ENCODE data around the gene ARF6. TPM values are rescaled to one million over a fixed set of nuclear protein-coding genes. Genes with fewer than 3 reads are reported as not detected.
"Not testable (repeated sequence)": the region's sequence is repeated elsewhere in the genome, so short reads cannot be mapped to it uniquely, and the experiment has no call there.

The ARF6 gene
- total RNA-seq, 1 donor from 2014 or later, result 25.1 TPM

GRCh38 chr14:49897414-49897813 is 4.5 kb downstream of the ARF6 start:
- ATAC-seq (no peak), DNase-seq (ENCODE audit: missing footprints) (no peak)
- intact Hi-C loops (cut with DNase I), result no loop called here

- DNase-seq (ENCODE audit: missing footprints) (no peak), ATAC-seq (no peak)
- intact Hi-C loops (cut with DNase I), result no loop called here
Observed at GRCh38 chr14:49897965-49898364, 5.1 kb downstream of the ARF6 start.

GRCh38 chr14:49898485-49898884 is 5.6 kb downstream of the ARF6 start:
- intact Hi-C loops (cut with DNase I), result no loop called here
- no peak for ATAC-seq

GRCh38 chr14:49900973-49901372 is 8.1 kb downstream of the ARF6 start:
- intact Hi-C loops (cut with DNase I), result no loop called here

More at GRCh38 chr14:49898485-49898884, 5.6 kb downstream of the ARF6 start:
- no peak for DNase-seq (ENCODE audit: missing footprints)

GRCh38 chr14:49902679-49903246 is 9.9 kb downstream of the ARF6 start:
- intact Hi-C loops (cut with DNase I); DNase-seq (ENCODE audit: missing footprints); ATAC-seq: not testable (repeated sequence)

More at GRCh38 chr14:49900973-49901372, 8.1 kb downstream of the ARF6 start:
- DNase-seq (ENCODE audit: missing footprints) (no peak), ATAC-seq (no peak)

- no peak for DNase-seq (ENCODE audit: missing footprints)
- no peak for ATAC-seq
- intact Hi-C loops (cut with DNase I), result no loop called here
Observed at GRCh38 chr14:49904270-49904669, 11.4 kb downstream of the ARF6 start.

GRCh38 chr14:49905989-49906388 is 13.1 kb downstream of the ARF6 start:
- ATAC-seq (no peak), DNase-seq (ENCODE audit: missing footprints) (no peak)
- intact Hi-C loops (cut with DNase I), result no loop called here

GRCh38 chr14:49907186-49907585 is 14.3 kb downstream of the ARF6 start:
- no peak for DNase-seq (ENCODE audit: missing footprints)
- intact Hi-C loops (cut with DNase I), result no loop called here
- ATAC-seq, result no peak

GRCh38 chr14:49908433-49908782 is 15.5 kb downstream of the ARF6 start:
- ATAC-seq, result no peak
- DNase-seq (ENCODE audit: missing footprints), result no peak
- intact Hi-C loops (cut with DNase I), result no loop called here

- no peak for DNase-seq (ENCODE audit: missing footprints)
- intact Hi-C loops (cut with DNase I), result no loop called here
Observed at GRCh38 chr14:49909016-49909415, 16.1 kb downstream of the ARF6 start.

GRCh38 chr14:49915085-49915484 is 22.2 kb downstream of the ARF6 start:
- intact Hi-C loops (cut with DNase I), result no loop called here
- no peak for ATAC-seq

More at GRCh38 chr14:49909016-49909415, 16.1 kb downstream of the ARF6 start:
- no peak for ATAC-seq

GRCh38 chr14:49918706-49919105 is 25.8 kb downstream of the ARF6 start:
- intact Hi-C loops (cut with DNase I), result no loop called here
- no peak for DNase-seq (ENCODE audit: missing footprints)
- no peak for ATAC-seq

More at GRCh38 chr14:49915085-49915484, 22.2 kb downstream of the ARF6 start:
- no peak for DNase-seq (ENCODE audit: missing footprints)

- intact Hi-C loops (cut with DNase I), result no loop called here
- DNase-seq (ENCODE audit: missing footprints) (no peak), ATAC-seq (no peak)
Observed at GRCh38 chr14:49919825-49920659, 27.2 kb downstream of the ARF6 start.

GRCh38 chr14:49920935-49921334 is 28.1 kb downstream of the ARF6 start:
- ATAC-seq, result no peak
- no peak for DNase-seq (ENCODE audit: missing footprints)
- intact Hi-C loops (cut with DNase I), result no loop called here

GRCh38 chr14:49921401-49921800 is 28.5 kb downstream of the ARF6 start:
- ATAC-seq, result no peak
- intact Hi-C loops (cut with DNase I), result no loop called here

GRCh38 chr14:49923442-49923841 is 30.6 kb downstream of the ARF6 start:
- no peak for DNase-seq (ENCODE audit: missing footprints)
- ATAC-seq, result no peak
- intact Hi-C loops (cut with DNase I), result no loop called here

More at GRCh38 chr14:49921401-49921800, 28.5 kb downstream of the ARF6 start:
- no peak for DNase-seq (ENCODE audit: missing footprints)

GRCh38 chr14:49923881-49924280 is 31.0 kb downstream of the ARF6 start:
- ATAC-seq (no peak), DNase-seq (ENCODE audit: missing footprints) (no peak)
- intact Hi-C loops (cut with DNase I), result no loop called here

GRCh38 chr14:49924852-49925251 is 32.0 kb downstream of the ARF6 start:
- DNase-seq (ENCODE audit: missing footprints), result no peak
- ATAC-seq, result no peak
- intact Hi-C loops (cut with DNase I), result no loop called here

- DNase-seq (ENCODE audit: missing footprints) (no peak), ATAC-seq (no peak)
- intact Hi-C loops (cut with DNase I), result no loop called here
Observed at GRCh38 chr14:49926803-49927202, 33.9 kb downstream of the ARF6 start.

- intact Hi-C loops (cut with DNase I), result no loop called here
- no peak for DNase-seq (ENCODE audit: missing footprints)
- ATAC-seq, result no peak
Observed at GRCh38 chr14:49928015-49928414, 35.1 kb downstream of the ARF6 start.

Data from Right ventricle myocardium inferior (tissue), 1 donor.